ENCODE results near the gene PDE6A.

DNA sequence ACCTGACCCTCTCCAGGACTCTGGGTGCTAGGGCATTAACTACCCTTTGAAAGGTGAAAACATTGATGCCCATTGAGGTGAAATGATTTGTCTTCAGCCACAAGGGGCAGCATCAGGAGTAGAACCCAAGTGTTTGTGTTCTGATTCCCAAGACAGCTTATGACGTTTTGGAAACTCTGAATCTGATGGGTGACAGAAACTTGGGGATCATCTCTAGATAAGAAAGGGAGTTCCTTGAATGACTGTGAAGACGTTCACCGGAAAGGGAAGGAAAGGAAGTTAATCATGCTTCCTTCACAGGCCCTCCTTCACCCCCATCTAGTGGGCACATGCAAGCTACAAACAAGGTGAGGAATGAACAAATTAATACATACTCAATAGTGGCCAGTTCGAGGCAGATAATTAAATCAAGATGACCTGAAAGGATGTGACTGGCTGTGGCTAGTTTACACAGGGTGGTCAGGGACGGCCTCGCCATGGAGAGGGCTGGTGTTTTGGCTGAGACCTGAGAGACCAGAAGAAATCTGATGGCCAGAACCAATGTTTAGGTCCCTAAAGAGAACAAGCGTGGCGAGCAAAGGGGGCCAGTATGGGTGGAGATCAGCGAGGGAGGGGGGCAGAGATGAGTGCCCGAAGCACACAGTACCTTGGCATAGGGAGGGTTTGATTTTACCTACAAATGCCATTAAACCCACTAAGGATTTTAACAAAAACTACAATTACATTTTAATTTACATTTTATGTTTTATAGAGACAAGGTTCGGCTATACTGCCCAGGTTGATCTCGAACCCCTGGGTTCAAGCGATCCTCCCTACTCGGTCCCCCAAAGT, 15.0 kb upstream of the PDE6A start:
- TF ChIP-seq, protein P1, sequence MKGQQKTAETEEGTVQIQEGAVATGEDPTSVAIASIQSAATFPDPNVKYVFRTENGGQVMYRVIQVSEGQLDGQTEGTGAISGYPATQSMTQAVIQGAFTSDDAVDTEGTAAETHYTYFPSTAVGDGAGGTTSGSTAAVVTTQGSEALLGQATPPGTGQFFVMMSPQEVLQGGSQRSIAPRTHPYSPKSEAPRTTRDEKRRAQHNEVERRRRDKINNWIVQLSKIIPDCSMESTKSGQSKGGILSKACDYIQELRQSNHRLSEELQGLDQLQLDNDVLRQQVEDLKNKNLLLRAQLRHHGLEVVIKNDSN (CRISPR knock-in tag; IDR thresholded peaks at IDR 0.05) = no peak
- TF ChIP-seq, protein P2, sequence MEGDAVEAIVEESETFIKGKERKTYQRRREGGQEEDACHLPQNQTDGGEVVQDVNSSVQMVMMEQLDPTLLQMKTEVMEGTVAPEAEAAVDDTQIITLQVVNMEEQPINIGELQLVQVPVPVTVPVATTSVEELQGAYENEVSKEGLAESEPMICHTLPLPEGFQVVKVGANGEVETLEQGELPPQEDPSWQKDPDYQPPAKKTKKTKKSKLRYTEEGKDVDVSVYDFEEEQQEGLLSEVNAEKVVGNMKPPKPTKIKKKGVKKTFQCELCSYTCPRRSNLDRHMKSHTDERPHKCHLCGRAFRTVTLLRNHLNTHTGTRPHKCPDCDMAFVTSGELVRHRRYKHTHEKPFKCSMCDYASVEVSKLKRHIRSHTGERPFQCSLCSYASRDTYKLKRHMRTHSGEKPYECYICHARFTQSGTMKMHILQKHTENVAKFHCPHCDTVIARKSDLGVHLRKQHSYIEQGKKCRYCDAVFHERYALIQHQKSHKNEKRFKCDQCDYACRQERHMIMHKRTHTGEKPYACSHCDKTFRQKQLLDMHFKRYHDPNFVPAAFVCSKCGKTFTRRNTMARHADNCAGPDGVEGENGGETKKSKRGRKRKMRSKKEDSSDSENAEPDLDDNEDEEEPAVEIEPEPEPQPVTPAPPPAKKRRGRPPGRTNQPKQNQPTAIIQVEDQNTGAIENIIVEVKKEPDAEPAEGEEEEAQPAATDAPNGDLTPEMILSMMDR (IDR thresholded peaks at IDR 0.05) = no peak
- TF ChIP-seq, protein P3, sequence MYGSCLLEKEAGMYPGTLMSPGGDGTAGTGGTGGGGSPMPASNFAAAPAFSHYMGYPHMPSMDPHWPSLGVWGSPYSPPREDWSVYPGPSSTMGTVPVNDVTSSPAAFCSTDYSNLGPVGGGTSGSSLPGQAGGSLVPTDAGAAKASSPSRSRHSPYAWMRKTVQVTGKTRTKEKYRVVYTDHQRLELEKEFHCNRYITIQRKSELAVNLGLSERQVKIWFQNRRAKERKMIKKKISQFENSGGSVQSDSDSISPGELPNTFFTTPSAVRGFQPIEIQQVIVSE (CRISPR knock-in tag; IDR thresholded peaks at IDR 0.05; ENCODE audit: borderline replicate concordance) = no peak
- TF ChIP-seq, protein P4, sequence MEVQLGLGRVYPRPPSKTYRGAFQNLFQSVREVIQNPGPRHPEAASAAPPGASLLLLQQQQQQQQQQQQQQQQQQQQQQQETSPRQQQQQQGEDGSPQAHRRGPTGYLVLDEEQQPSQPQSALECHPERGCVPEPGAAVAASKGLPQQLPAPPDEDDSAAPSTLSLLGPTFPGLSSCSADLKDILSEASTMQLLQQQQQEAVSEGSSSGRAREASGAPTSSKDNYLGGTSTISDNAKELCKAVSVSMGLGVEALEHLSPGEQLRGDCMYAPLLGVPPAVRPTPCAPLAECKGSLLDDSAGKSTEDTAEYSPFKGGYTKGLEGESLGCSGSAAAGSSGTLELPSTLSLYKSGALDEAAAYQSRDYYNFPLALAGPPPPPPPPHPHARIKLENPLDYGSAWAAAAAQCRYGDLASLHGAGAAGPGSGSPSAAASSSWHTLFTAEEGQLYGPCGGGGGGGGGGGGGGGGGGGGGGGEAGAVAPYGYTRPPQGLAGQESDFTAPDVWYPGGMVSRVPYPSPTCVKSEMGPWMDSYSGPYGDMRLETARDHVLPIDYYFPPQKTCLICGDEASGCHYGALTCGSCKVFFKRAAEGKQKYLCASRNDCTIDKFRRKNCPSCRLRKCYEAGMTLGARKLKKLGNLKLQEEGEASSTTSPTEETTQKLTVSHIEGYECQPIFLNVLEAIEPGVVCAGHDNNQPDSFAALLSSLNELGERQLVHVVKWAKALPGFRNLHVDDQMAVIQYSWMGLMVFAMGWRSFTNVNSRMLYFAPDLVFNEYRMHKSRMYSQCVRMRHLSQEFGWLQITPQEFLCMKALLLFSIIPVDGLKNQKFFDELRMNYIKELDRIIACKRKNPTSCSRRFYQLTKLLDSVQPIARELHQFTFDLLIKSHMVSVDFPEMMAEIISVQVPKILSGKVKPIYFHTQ (CRISPR knock-in tag; IDR thresholded peaks at IDR 0.05) = no peak
- no peak for TF ChIP-seq IRF2 (CRISPR knock-in tag; IDR thresholded peaks at IDR 0.05; ENCODE audit: borderline replicate concordance, low read depth)

Measured in WTC11 (cell line).